ENCODE data around the gene SCAMP1. TPM values are rescaled to one million over a fixed set of nuclear protein-coding genes. Genes with fewer than 3 reads are reported as not detected.

SCAMP1 gene
- total and polyA plus RNA-seq, 4 donors: 81.2 to 198 (median 93.6) TPM

DNA sequence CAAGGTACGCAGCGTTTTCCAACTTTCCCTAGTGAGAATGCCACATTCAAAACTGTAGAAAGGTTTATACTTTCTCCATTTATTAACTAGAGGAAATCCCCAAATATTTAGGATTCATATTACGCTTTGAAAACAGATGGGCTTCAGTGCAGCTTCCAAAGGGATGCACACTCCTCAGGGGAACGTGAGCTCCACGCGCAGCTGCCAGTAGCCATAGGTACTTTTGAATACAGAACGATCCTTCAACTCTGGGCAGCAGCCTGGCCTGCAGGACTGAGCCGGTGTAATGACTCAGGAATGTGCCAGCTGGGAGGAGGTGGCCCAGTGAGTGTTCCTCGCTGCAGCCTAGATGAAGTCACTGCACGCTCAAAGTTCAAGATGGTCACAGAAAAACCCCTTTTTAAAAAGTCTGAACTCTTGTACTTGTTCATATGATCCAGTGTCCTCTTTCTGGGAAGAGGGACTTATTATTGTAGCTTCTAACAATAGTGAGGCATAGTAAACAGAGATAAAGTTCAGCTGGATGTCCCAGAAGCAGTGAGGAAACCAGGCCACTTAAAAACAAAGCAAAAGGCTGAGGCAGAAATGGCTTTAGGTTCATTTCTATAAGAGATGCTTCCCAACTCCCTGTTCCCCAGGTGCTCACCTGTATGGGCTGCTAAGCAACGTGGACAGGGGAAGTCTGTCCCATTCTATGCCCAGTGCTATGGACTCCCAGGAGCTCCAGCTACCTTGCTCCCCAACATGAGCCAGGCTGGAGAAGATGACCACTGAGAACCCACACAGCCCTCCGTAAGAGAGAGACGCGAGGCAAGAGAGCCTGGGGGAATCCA, 158.2 kb downstream of the SCAMP1 start:
- Histone ChIP-seq H3K4me3 (ENCODE audit: low read depth, low read length) (no peak overlapping the region), H3K36me3 (ENCODE audit: control insufficient read depth, insufficient read depth, low read length) (no peaks in the 10 kb centered on the region), H3K27ac (ENCODE audit: low read depth, low read length) (no peak overlapping the region), H3K4me1 (ENCODE audit: control insufficient read depth, insufficient read depth, low read length) (peaks cover 12% of the 10 kb centered on the region), H3K27me3 (ENCODE audit: control insufficient read depth, insufficient read depth, low read length) (no peaks in the 10 kb centered on the region), H3K9me3 (ENCODE audit: control insufficient read depth, insufficient read depth, low read length) (no peaks in the 10 kb centered on the region)
- DNase-seq (ENCODE audit: low read depth in 4 of 6, low spot score in 6 of 6): no peak
- WGBS (ENCODE audit: insufficient coverage): 95% methylated on average over 2 of the region's 14 CpGs

DNA sequence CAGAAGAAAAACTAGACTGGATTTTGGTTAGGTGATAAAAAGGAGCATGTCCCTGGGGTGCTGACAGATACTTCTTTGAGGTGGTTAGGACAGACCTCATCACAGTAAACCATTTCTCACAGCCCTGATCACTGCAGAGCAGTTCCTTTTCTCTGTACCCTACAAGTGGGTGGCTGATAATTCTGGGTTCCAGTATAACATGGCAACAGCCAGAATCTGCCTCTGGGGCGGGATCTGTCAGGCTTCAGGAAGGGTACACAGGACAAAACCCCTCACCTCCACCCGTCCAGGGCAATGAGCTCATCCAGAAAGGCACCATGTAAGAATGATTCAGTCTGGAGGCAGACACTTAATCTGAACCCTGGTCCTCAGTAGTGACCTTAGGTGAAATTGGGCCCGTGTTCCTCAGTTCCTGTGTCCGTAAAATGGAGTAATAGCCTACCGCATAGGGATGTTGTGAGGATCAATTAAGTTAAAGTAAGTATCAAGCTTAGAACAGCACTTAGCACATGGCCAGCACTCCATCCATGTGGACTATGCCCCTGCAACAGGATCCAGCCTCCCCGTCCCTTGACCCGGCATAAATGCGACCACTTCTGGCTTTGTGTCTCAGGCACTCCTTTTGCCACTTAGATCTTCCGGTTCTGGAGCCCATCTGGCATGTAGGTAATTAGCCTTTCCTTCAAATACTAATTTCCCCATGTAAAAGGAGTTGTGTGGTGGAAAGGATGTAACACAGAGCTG, 159.0 kb downstream of the SCAMP1 start:
- H3K4me3 ChIP-seq (ENCODE audit: low read depth, low read length): no peak overlapping the region
- no peaks in the 10 kb centered on the region for H3K36me3 ChIP-seq (ENCODE audit: control insufficient read depth, insufficient read depth, low read length)
- 91% methylated on average over 6 of the region's 9 CpGs for WGBS (ENCODE audit: insufficient coverage)
- H3K27ac ChIP-seq (ENCODE audit: low read depth, low read length): no peak overlapping the region
- no peaks in the 10 kb centered on the region for H3K9me3 ChIP-seq (ENCODE audit: control insufficient read depth, insufficient read depth, low read length)
- H3K4me1 ChIP-seq (ENCODE audit: control insufficient read depth, insufficient read depth, low read length): peaks cover 17% of the 10 kb centered on the region
- no peaks in the 10 kb centered on the region for H3K27me3 ChIP-seq (ENCODE audit: control insufficient read depth, insufficient read depth, low read length)
- DNase-seq (ENCODE audit: low read depth in 4 of 6, low spot score in 6 of 6): no peak

DNA sequence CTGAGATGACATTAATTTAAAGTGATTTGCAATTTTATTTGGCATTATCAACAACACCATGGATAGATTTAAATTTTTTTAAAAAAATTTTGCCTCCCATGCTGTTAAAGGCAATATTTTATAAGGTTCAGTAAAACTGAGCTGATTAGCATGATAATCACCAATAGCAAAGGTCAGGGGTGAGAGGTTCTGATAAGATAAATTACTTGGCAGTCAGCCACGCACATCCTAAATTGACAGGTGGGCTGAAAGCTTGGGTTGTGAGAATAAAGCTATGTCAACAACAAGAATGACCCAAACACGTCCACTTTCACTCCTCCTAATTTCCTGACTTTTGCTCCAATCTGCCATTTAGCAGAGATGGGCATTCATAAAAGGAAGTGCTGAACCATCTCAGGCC, 161.0 kb downstream of the SCAMP1 start:
- H3K27me3 ChIP-seq (ENCODE audit: control insufficient read depth, insufficient read depth, low read length): no peaks in the 10 kb centered on the region
- H3K4me1 ChIP-seq (ENCODE audit: control insufficient read depth, insufficient read depth, low read length): peaks cover 14% of the 10 kb centered on the region
- no peak overlapping the region for H3K27ac ChIP-seq (ENCODE audit: low read depth, low read length)
- WGBS (ENCODE audit: insufficient coverage): no CpG with 5 or more reads among the region's 2 CpGs
- H3K9me3 ChIP-seq (ENCODE audit: control insufficient read depth, insufficient read depth, low read length): no peaks in the 10 kb centered on the region
- no peak overlapping the region for H3K4me3 ChIP-seq (ENCODE audit: low read depth, low read length)
- no peaks in the 10 kb centered on the region for H3K36me3 ChIP-seq (ENCODE audit: control insufficient read depth, insufficient read depth, low read length)
- no peak for DNase-seq (ENCODE audit: low read depth in 4 of 6, low spot score in 6 of 6)

DNA sequence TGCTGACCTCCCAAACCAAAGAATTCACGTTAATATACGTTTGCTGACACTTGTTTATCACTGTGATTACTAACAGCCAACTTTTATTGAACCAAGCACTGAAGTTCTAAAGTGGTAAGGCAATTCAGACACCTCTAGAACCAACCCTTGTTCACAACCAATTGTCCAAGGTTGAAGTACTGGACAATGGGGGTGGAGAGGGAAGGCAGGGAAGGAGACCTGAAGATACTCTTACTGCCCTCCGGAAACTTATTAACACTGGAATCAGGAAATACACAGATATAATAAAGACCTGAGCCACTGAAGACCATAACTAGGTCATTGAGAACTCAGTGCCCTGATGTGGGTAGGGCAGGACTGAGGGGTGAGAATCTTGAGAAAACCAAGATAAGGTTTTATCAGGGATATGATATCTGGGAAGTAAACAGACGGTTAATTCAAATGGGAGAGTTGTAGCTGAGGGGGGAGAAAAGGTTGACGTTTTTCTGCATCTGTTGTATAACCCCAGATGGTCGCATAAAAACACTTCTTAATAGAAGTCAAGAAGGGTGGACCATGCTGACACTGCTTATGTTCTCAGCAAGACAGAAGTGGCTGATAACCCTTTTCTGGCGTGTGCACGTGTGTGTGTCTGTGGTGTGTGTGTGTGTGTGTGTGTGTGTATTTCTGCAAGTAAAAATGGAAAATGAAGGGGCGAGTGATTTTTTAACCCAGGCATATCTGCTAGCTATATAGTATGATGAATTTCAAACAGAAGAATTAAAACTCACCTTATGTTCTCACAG, 162.3 kb downstream of the SCAMP1 start:
- Histone ChIP-seq H3K36me3 (ENCODE audit: control insufficient read depth, insufficient read depth, low read length) (no peaks in the 10 kb centered on the region), H3K4me3 (ENCODE audit: low read depth, low read length) (no peak overlapping the region), H3K27ac (ENCODE audit: low read depth, low read length) (no peak overlapping the region), H3K4me1 (ENCODE audit: control insufficient read depth, insufficient read depth, low read length) (peaks cover 14% of the 10 kb centered on the region), H3K9me3 (ENCODE audit: control insufficient read depth, insufficient read depth, low read length) (no peaks in the 10 kb centered on the region), H3K27me3 (ENCODE audit: control insufficient read depth, insufficient read depth, low read length) (no peaks in the 10 kb centered on the region)
- 37% methylated on average over 5 of the region's 9 CpGs for WGBS (ENCODE audit: insufficient coverage)
- no peak for DNase-seq (ENCODE audit: low read depth in 4 of 6, low spot score in 6 of 6)

DNA sequence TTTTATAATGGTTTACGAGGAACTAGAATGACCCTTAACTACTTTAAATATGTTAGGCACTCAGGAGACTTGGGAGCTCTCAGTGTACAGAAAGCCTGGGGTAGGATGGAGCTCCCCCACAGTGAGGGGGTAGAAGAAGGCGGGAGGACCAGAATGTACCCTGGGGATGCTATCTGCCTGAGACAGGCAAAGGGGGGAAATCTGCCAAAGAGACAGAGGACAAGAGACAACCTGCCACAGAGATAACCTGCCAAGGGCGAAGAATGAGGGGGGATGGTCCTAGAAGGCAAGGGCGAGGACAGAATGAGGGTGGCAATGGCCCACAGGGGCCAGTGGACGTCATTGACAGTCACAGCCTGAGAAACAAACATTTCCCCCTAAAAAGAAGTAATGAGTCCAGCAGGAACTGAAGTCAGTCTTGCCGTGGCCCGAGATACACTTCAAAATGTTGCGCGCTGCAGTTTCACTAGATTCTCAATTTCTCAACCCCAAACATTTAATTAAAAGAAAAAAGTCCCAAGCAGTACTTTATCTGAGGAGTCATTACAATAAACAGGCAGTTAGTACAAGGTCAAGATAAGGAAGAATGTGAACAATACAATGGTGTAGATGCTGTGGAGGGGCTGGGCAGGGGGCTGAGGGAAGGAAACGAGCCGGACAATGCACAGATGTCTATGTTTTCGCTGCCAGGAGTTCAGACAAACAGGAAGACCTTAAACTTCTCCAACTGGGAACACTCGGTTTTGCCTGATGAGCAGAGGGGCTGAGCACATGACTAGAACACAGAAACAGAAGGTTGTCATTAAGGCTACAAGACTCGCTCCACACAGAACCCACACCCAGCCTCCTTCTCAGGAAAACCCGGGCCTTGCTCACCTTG, 163.1 kb downstream of the SCAMP1 start:
- H3K9me3 ChIP-seq (ENCODE audit: control insufficient read depth, insufficient read depth, low read length): no peaks in the 10 kb centered on the region
- peaks cover 9% of the 10 kb centered on the region for H3K4me1 ChIP-seq (ENCODE audit: control insufficient read depth, insufficient read depth, low read length)
- H3K4me3 ChIP-seq (ENCODE audit: low read depth, low read length): no peak overlapping the region
- 76% methylated on average over 7 of the region's 15 CpGs for WGBS (ENCODE audit: insufficient coverage)
- H3K27me3 ChIP-seq (ENCODE audit: control insufficient read depth, insufficient read depth, low read length): no peaks in the 10 kb centered on the region
- peak in 1 of 6 donors; percentile 43 for DNase-seq (ENCODE audit: low read depth in 4 of 6, low spot score in 6 of 6)
- H3K36me3 ChIP-seq (ENCODE audit: control insufficient read depth, insufficient read depth, low read length): no peaks in the 10 kb centered on the region
- H3K27ac ChIP-seq (ENCODE audit: low read depth, low read length): peak overlapping the region; percentile 82

DNA sequence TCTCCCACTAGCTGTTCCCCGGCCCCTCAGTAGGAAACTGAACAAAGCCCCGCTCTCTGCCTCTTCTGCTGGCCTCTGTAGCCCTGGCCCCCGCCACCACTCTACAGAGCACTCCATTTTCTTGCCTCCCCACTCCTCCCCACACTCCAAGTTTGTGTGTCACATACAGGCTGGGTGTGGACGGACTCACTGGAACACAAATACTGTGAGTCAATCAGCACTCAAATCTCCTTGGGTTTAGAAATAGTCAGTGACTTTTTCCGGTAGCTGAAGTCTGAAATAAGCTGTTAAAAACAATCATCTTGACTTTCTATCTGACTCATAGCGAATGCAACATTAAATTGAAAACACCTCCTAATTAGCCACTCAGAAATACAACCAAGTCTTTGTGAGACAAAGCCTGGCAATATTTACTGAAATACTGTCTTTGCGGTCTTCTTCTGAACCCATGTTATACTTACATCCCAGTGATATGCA, 165.7 kb downstream of the SCAMP1 start:
- Histone ChIP-seq H3K36me3 (ENCODE audit: control insufficient read depth, insufficient read depth, low read length) (no peaks in the 10 kb centered on the region), H3K27me3 (ENCODE audit: control insufficient read depth, insufficient read depth, low read length) (no peaks in the 10 kb centered on the region), H3K27ac (ENCODE audit: low read depth, low read length) (no peak overlapping the region), H3K4me1 (ENCODE audit: control insufficient read depth, insufficient read depth, low read length) (peaks cover 5% of the 10 kb centered on the region), H3K9me3 (ENCODE audit: control insufficient read depth, insufficient read depth, low read length) (no peaks in the 10 kb centered on the region), H3K4me3 (ENCODE audit: low read depth, low read length) (no peak overlapping the region)
- DNase-seq (ENCODE audit: low read depth in 4 of 6, low spot score in 6 of 6): no peak
- WGBS (ENCODE audit: insufficient coverage): 93% methylated on average over 7 of the region's 7 CpGs

DNA sequence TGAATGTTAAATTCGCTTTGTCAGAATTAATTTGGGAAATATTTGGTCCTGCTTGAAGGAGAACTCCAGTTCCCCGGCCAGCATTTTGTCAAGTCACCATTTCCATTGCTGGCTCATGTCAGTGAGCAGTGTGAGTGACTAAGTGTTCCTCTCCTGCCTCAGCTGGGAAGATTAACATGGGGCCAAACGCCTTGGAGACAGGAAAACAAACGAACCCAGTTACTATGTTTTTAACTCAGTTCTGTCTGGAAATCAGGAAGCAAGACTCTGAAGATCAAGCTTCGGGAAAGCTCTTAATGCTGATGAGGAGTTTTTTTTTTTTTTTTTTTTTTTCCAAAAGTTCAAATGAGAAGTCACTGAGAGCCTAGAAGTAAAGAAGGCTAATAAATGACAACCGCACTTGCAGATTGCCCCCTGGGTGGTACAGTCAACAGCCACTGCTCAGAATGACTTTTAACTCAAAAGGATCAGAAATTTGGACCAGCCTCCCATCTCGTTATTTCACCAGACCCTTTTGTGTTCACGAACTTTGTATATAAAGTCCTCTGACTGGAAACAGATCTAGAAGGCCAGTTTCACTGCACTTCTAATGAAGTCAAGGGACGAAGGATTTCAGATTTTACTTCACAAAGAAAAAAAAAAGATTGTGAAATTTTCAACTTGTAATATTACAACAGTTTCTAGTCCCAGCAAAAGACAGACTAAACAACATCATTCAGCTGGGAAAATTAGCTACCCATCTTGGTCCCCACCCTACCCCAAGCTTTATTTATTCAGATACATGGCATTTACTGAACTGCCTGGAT, 166.8 kb downstream of the SCAMP1 start:
- H3K9me3 ChIP-seq (ENCODE audit: control insufficient read depth, insufficient read depth, low read length): no peaks in the 10 kb centered on the region
- WGBS (ENCODE audit: insufficient coverage): 19% methylated on average over 6 of the region's 9 CpGs
- peak overlapping the region; percentile 43 for H3K27ac ChIP-seq (ENCODE audit: low read depth, low read length)
- no peak overlapping the region for H3K4me3 ChIP-seq (ENCODE audit: low read depth, low read length)
- no peaks in the 10 kb centered on the region for H3K36me3 ChIP-seq (ENCODE audit: control insufficient read depth, insufficient read depth, low read length)
- H3K27me3 ChIP-seq (ENCODE audit: control insufficient read depth, insufficient read depth, low read length): no peaks in the 10 kb centered on the region
- H3K4me1 ChIP-seq (ENCODE audit: control insufficient read depth, insufficient read depth, low read length): peaks cover 5% of the 10 kb centered on the region
- DNase-seq (ENCODE audit: low read depth in 4 of 6, low spot score in 6 of 6): peak in 1 of 6 donors; percentile 69

DNA sequence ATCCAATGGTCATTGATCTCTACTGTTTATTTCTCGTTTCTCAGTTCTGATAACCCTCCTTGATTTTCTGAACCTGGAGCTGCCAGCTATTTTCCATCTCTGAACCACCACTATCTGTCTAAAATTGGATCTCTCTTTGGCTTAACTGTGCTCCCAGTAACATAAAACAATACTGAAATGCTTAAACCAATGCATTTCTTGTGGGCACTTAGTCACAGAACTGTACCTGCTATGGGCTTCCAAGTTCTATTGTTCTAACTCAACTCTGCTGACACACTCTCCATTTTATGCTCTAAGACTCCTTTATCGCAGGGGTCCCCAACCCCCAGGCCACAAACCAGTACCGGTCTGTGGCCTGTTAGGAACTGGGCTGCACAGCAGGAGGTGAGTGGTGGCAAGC, 167.5 kb downstream of the SCAMP1 start:
- peak overlapping the region; percentile 29 for H3K27ac ChIP-seq (ENCODE audit: low read depth, low read length)
- no peaks in the 10 kb centered on the region for H3K27me3 ChIP-seq (ENCODE audit: control insufficient read depth, insufficient read depth, low read length)
- peaks cover 5% of the 10 kb centered on the region for H3K4me1 ChIP-seq (ENCODE audit: control insufficient read depth, insufficient read depth, low read length)
- H3K36me3 ChIP-seq (ENCODE audit: control insufficient read depth, insufficient read depth, low read length): no peaks in the 10 kb centered on the region
- WGBS (ENCODE audit: insufficient coverage): 85% methylated on average over 3 of the region's 3 CpGs
- no peaks in the 10 kb centered on the region for H3K9me3 ChIP-seq (ENCODE audit: control insufficient read depth, insufficient read depth, low read length)
- DNase-seq (ENCODE audit: low read depth in 4 of 6, low spot score in 6 of 6): no peak
- H3K4me3 ChIP-seq (ENCODE audit: low read depth, low read length): no peak overlapping the region
